GM21619 (cell line): Measurements from ENCODE around the gene ANKRD13D.

Source experiments
- ATAC-seq: cut with Tn5 transposase; IDR thresholded peaks from one replicate; pipeline ENCODE4 v1.9.1; 2021; ENCODE audit not compliant: unreplicated experiment

Gene ANKRD13D

GRCh38 chr11:67273260-67273990, 15.7 kb upstream of the ANKRD13D start:
- ATAC-seq: no peak

GRCh38 chr11:67274768-67275605, 14.1 kb upstream of the ANKRD13D start:
- no peak for ATAC-seq

GRCh38 chr11:67275606-67276409, 13.3 kb upstream of the ANKRD13D start:
- no peak for ATAC-seq

- ATAC-seq: peak; percentile 10
Observed at GRCh38 chr11:67276781-67277230, 12.3 kb upstream of the ANKRD13D start.

GRCh38 chr11:67277231-67277961, 11.7 kb upstream of the ANKRD13D start:
- peak; percentile 67 for ATAC-seq

GRCh38 chr11:67278135-67278938, 10.8 kb upstream of the ANKRD13D start:
- no peak for ATAC-seq

- no peak for ATAC-seq
Observed at GRCh38 chr11:67278939-67279588, 10.0 kb upstream of the ANKRD13D start.

- ATAC-seq: no peak
Observed at GRCh38 chr11:67279589-67280340, 9.3 kb upstream of the ANKRD13D start.

- ATAC-seq: no peak
Observed at GRCh38 chr11:67280341-67280787, 8.7 kb upstream of the ANKRD13D start.

- ATAC-seq: no peak
Observed at GRCh38 chr11:67280788-67281551, 8.1 kb upstream of the ANKRD13D start.

GRCh38 chr11:67281552-67282150, 7.5 kb upstream of the ANKRD13D start:
- no peak for ATAC-seq

GRCh38 chr11:67282155-67282875, 6.8 kb upstream of the ANKRD13D start:
- no peak for ATAC-seq

GRCh38 chr11:67282876-67283371, 6.2 kb upstream of the ANKRD13D start:
- ATAC-seq: no peak

GRCh38 chr11:67283481-67283963, 5.6 kb upstream of the ANKRD13D start:
- ATAC-seq: no peak

GRCh38 chr11:67284811-67285540, 4.1 kb upstream of the ANKRD13D start:
- no peak for ATAC-seq
